GM21381 (cell line): ENCODE measurements around the gene BMP4.
"Not testable (repeated sequence)": the region's sequence is repeated elsewhere in the genome, so short reads cannot be mapped to it uniquely, and the experiment has no call there.

Experiments
- ATAC-seq: cut with Tn5 transposase; IDR thresholded peaks from one replicate; pipeline ENCODE4 v1.9.1; 2021; ENCODE audit warnings: mild to moderate bottlenecking, moderate library complexity; ENCODE audit not compliant: unreplicated experiment

BMP4 gene

GRCh38 chr14:53956427-53957201 is at the start of gene BMP4:
TSS of gene BMP4 (minus strand) at chr14:53956825. CDS start at chr14:53952222, 4,603 bp downstream.
- no peak for ATAC-seq

GRCh38 chr14:54003064-54003463 is 46.4 kb upstream of the BMP4 start:
- ATAC-seq, result no peak

- no peak for ATAC-seq
Measured at GRCh38 chr14:54002653-54003052, 46.0 kb upstream of the BMP4 start.

GRCh38 chr14:54001189-54001878 is 44.7 kb upstream of the BMP4 start:
- no peak for ATAC-seq

- ATAC-seq, result no peak
Measured at GRCh38 chr14:54000341-54000811, 43.8 kb upstream of the BMP4 start.

- ATAC-seq, result no peak
Measured at GRCh38 chr14:53999061-53999488, 42.5 kb upstream of the BMP4 start.

GRCh38 chr14:53996041-53996440 is 39.4 kb upstream of the BMP4 start:
- no peak for ATAC-seq

- ATAC-seq, result no peak
Measured at GRCh38 chr14:53993920-53994607, 37.4 kb upstream of the BMP4 start.

- no peak for ATAC-seq
Measured at GRCh38 chr14:53990978-53991377, 34.4 kb upstream of the BMP4 start.

- ATAC-seq, result not testable (repeated sequence)
Measured at GRCh38 chr14:53986718-53987117, 30.1 kb upstream of the BMP4 start.

- not testable (repeated sequence) for ATAC-seq
Measured at GRCh38 chr14:53984958-53985357, 28.3 kb upstream of the BMP4 start.

GRCh38 chr14:53983112-53983511 is 26.5 kb upstream of the BMP4 start:
- ATAC-seq, result no peak

- ATAC-seq, result no peak
Measured at GRCh38 chr14:53982546-53982945, 25.9 kb upstream of the BMP4 start.

- ATAC-seq, result no peak
Measured at GRCh38 chr14:53979747-53980642, 23.4 kb upstream of the BMP4 start.

GRCh38 chr14:53979113-53979681 is 22.6 kb upstream of the BMP4 start:
- ATAC-seq, result no peak

- no peak for ATAC-seq
Measured at GRCh38 chr14:53978194-53978593, 21.6 kb upstream of the BMP4 start.

GRCh38 chr14:53975444-53975843 is 18.8 kb upstream of the BMP4 start:
- ATAC-seq, result no peak

- no peak for ATAC-seq
Measured at GRCh38 chr14:53971521-53971920, 14.9 kb upstream of the BMP4 start.

- no peak for ATAC-seq
Measured at GRCh38 chr14:53969326-53969725, 12.7 kb upstream of the BMP4 start.

- ATAC-seq, result no peak
Measured at GRCh38 chr14:53968726-53969125, 12.1 kb upstream of the BMP4 start.
